Mammary epithelial cell (primary cell): Measurements from ENCODE around the gene PIK3IP1.

Source experiments
- EZH2 ChIP-seq: IDR thresholded peaks from 2 replicates; pipeline ENCODE4 v1.6.1; 2012; ENCODE audit warnings: low read length, inconsistent platforms, borderline replicate concordance
- TF ChIP-seq, protein P1 (sequence below), 2 donors: IDR thresholded peaks in 1 of 2; conservative IDR thresholded peaks in 1 of 2; 2 replicates each; pipeline ENCODE4 v1.5.1; 2011 to 2012; ENCODE audit warnings: inconsistent platforms in 2 of 2, low read length in 2 of 2, mild to moderate bottlenecking in 2 of 2, control low read depth in 1 of 2, low read depth in 1 of 2; ENCODE audit not compliant: insufficient read depth in 1 of 2; ENCODE audit errors: extremely low read depth in 1 of 2

DNA sequence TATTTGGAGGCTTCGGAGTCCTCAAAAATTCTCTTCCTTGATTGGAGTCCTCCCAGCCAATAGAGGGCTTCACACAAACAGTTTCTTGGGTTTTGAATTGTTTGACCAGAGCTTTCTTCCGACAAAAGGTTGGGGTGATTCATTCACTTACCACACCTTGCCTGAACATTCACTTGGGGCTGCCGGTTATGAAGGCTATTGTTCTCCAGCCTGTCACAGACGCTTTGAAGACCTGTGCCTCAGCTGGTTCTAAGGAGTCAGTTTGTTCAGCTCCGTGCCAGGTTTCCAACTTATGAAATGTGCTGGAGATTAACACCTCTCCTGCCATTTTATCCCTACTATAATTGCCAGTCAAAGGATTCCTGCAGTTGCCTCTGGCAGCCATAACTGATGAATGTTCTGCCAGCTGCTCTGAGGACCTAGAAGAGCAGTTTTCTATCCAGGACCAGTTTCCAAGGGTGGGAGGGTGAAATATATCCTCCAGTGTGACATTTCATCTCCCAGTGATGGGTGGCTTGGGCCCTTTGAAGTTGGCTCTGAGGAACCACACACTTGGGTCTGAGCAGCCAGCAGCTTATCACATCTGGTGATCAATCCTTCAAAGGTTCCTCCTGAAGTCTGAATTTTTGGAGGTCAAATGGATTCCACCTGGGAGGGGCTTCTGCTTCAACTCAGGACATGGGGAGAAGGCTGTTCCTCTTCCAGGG is 48.8 kb downstream of the PIK3IP1 start:
- TF ChIP-seq, protein P1, sequence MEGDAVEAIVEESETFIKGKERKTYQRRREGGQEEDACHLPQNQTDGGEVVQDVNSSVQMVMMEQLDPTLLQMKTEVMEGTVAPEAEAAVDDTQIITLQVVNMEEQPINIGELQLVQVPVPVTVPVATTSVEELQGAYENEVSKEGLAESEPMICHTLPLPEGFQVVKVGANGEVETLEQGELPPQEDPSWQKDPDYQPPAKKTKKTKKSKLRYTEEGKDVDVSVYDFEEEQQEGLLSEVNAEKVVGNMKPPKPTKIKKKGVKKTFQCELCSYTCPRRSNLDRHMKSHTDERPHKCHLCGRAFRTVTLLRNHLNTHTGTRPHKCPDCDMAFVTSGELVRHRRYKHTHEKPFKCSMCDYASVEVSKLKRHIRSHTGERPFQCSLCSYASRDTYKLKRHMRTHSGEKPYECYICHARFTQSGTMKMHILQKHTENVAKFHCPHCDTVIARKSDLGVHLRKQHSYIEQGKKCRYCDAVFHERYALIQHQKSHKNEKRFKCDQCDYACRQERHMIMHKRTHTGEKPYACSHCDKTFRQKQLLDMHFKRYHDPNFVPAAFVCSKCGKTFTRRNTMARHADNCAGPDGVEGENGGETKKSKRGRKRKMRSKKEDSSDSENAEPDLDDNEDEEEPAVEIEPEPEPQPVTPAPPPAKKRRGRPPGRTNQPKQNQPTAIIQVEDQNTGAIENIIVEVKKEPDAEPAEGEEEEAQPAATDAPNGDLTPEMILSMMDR (conservative IDR thresholded peaks at IDR 0.05 in 1 of 2, IDR thresholded peaks at IDR 0.05 in 1 of 2; ENCODE audit: extremely low read depth in 1 of 2, insufficient read depth in 1 of 2, low read depth in 1 of 2, low read length in 2 of 2), result peak in 1 of 2 donors; percentile 13
- TF ChIP-seq EZH2, result no peak
